Activated naive CD4-positive, alpha-beta T cell treated with anti-CD3 and anti-CD28 coated beads, Interleukin-2, amount 10 ng/mL, durations not matched to agents 7 days and 5 days (primary cell): Measurements from ENCODE around the gene CACNB2.

Experiments
- CTCF ChIA-PET: fragments of 350-600 bp; sonication (Branson Sonifier 250); formaldehyde crosslinking; loops from one replicate; lab custom pipeline; 2021; ENCODE audit warnings: antibody characterized with exemption; lab: Charles Lee
- DNase-seq: peaks from one replicate; pipeline ENCODE4 v3.0.0-alpha.2; 2020
- H3K27ac Mint-ChIP-seq: one replicate; pipeline ENCODE4 v1.8.0; 2021; ENCODE audit warnings: mild to moderate bottlenecking, moderate library complexity, mixed read lengths
- H3K27me3 Mint-ChIP-seq: one replicate; pipeline ENCODE4 v1.8.0; 2021; ENCODE audit warnings: mild to moderate bottlenecking, mixed read lengths
- H3K36me3 Mint-ChIP-seq: one replicate; pipeline ENCODE4 v1.8.0; 2021; ENCODE audit warnings: mixed read lengths
- H3K4me1 Mint-ChIP-seq: one replicate; pipeline ENCODE4 v1.8.0; 2021; ENCODE audit warnings: mixed read lengths
- H3K4me3 Mint-ChIP-seq: one replicate; pipeline ENCODE4 v1.8.0; 2021; ENCODE audit warnings: mild to moderate bottlenecking, moderate library complexity, mixed read lengths
- H3K9me3 Mint-ChIP-seq: one replicate; pipeline ENCODE4 v1.8.0; 2021; ENCODE audit warnings: mixed read lengths

CACNB2 gene

GRCh38 chr10:18325410-18325809 is 185.2 kb downstream of the CACNB2 start:
- Mint-ChIP-seq H3K36me3 (no peaks in the 10 kb centered on the region), H3K9me3 (no peaks in the 10 kb centered on the region), H3K27me3 (no peaks in the 10 kb centered on the region), H3K4me1 (no peaks in the 10 kb centered on the region), H3K4me3 (no peak overlapping the region), H3K27ac (no peak overlapping the region)
- CTCF ChIA-PET, result no interaction called here
- DNase-seq, result no peak

GRCh38 chr10:18325889-18326531 is 185.8 kb downstream of the CACNB2 start:
- H3K36me3 Mint-ChIP-seq, result no peaks in the 10 kb centered on the region
- H3K27me3 Mint-ChIP-seq, result no peaks in the 10 kb centered on the region
- H3K4me1 Mint-ChIP-seq, result no peaks in the 10 kb centered on the region
- no peak overlapping the region for H3K4me3 Mint-ChIP-seq
- no peak for DNase-seq
- H3K9me3 Mint-ChIP-seq, result no peaks in the 10 kb centered on the region
- no peak overlapping the region for H3K27ac Mint-ChIP-seq
- CTCF ChIA-PET, result no interaction called here

GRCh38 chr10:18328941-18329340 is 188.7 kb downstream of the CACNB2 start:
- CTCF ChIA-PET, result no interaction called here
- no peaks in the 10 kb centered on the region for H3K36me3 Mint-ChIP-seq
- no peaks in the 10 kb centered on the region for H3K27me3 Mint-ChIP-seq
- no peak overlapping the region for H3K27ac Mint-ChIP-seq
- H3K4me1 Mint-ChIP-seq, result no peaks in the 10 kb centered on the region
- no peak for DNase-seq
- H3K9me3 Mint-ChIP-seq, result no peaks in the 10 kb centered on the region
- no peak overlapping the region for H3K4me3 Mint-ChIP-seq

GRCh38 chr10:18332048-18332447 is 191.8 kb downstream of the CACNB2 start:
- Mint-ChIP-seq H3K27me3 (no peaks in the 10 kb centered on the region), H3K9me3 (no peaks in the 10 kb centered on the region), H3K4me1 (no peaks in the 10 kb centered on the region), H3K36me3 (no peaks in the 10 kb centered on the region), H3K4me3 (no peak overlapping the region), H3K27ac (no peak overlapping the region)
- DNase-seq, result no peak
- CTCF ChIA-PET, result no interaction called here

- DNase-seq, result no peak
- Mint-ChIP-seq H3K4me3 (no peak overlapping the region), H3K27me3 (no peaks in the 10 kb centered on the region), H3K4me1 (no peaks in the 10 kb centered on the region), H3K36me3 (no peaks in the 10 kb centered on the region), H3K27ac (no peak overlapping the region), H3K9me3 (no peaks in the 10 kb centered on the region)
- CTCF ChIA-PET, result no interaction called here
Observed at GRCh38 chr10:18332484-18332883, 192.3 kb downstream of the CACNB2 start.

- Mint-ChIP-seq H3K4me3 (no peak overlapping the region), H3K27me3 (no peaks in the 10 kb centered on the region), H3K36me3 (no peaks in the 10 kb centered on the region), H3K27ac (no peak overlapping the region), H3K4me1 (no peaks in the 10 kb centered on the region), H3K9me3 (no peaks in the 10 kb centered on the region)
- CTCF ChIA-PET, result interaction anchor here (0.7 kb wide), 1 partner anchor 468 kb away, joined by 4 read pairs; no protein-coding TSS in a partner anchor
- no peak for DNase-seq
Observed at GRCh38 chr10:18333621-18334020, 193.4 kb downstream of the CACNB2 start.

GRCh38 chr10:18334116-18334867 is 194.1 kb downstream of the CACNB2 start:
- H3K27me3 Mint-ChIP-seq, result no peaks in the 10 kb centered on the region
- H3K36me3 Mint-ChIP-seq, result no peaks in the 10 kb centered on the region
- H3K4me3 Mint-ChIP-seq, result no peak overlapping the region
- H3K9me3 Mint-ChIP-seq, result no peaks in the 10 kb centered on the region
- CTCF ChIA-PET, result no interaction called here
- no peaks in the 10 kb centered on the region for H3K4me1 Mint-ChIP-seq
- H3K27ac Mint-ChIP-seq, result no peak overlapping the region
- DNase-seq, result no peak

GRCh38 chr10:18340496-18341051 is 200.3 kb downstream of the CACNB2 start:
- CTCF ChIA-PET, result no interaction called here
- Mint-ChIP-seq H3K4me3 (no peak overlapping the region), H3K9me3 (no peaks in the 10 kb centered on the region), H3K27me3 (no peaks in the 10 kb centered on the region), H3K36me3 (no peaks in the 10 kb centered on the region), H3K27ac (no peak overlapping the region), H3K4me1 (no peaks in the 10 kb centered on the region)
- no peak for DNase-seq

- H3K27ac Mint-ChIP-seq, result no peak overlapping the region
- H3K4me3 Mint-ChIP-seq, result no peak overlapping the region
- H3K36me3 Mint-ChIP-seq, result no peaks in the 10 kb centered on the region
- DNase-seq, result no peak
- H3K27me3 Mint-ChIP-seq, result no peaks in the 10 kb centered on the region
- H3K9me3 Mint-ChIP-seq, result no peaks in the 10 kb centered on the region
- CTCF ChIA-PET, result no interaction called here
- H3K4me1 Mint-ChIP-seq, result no peaks in the 10 kb centered on the region
Observed at GRCh38 chr10:18341055-18341454, 200.8 kb downstream of the CACNB2 start.

GRCh38 chr10:18343573-18343972 is 203.3 kb downstream of the CACNB2 start:
- Mint-ChIP-seq H3K4me3 (no peak overlapping the region), H3K27me3 (no peaks in the 10 kb centered on the region), H3K9me3 (no peaks in the 10 kb centered on the region), H3K36me3 (no peaks in the 10 kb centered on the region), H3K4me1 (no peaks in the 10 kb centered on the region), H3K27ac (no peak overlapping the region)
- CTCF ChIA-PET, result no interaction called here
- DNase-seq, result no peak

DNA sequence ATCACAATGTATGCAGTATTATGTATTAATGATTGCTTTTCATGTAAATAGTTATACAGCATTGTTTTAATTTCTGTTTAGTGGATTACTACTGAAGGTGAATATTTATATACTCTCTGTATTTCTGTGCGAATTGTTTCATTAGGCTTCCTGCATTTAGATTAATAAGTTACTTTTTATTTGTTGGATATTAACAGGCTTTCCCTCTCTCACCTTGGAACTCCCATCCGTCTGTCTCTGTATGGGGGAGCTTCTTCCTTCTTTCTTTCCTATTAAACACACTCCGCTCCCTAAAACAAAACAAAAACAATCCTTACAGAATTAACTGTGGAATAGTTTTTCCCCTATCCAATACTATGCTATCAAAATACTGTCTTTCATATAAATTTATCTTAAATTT is 205.1 kb downstream of the CACNB2 start:
- no peak for DNase-seq
- CTCF ChIA-PET, result no interaction called here
- no peaks in the 10 kb centered on the region for H3K9me3 Mint-ChIP-seq
- H3K27me3 Mint-ChIP-seq, result no peaks in the 10 kb centered on the region
- no peaks in the 10 kb centered on the region for H3K4me1 Mint-ChIP-seq
- no peak overlapping the region for H3K4me3 Mint-ChIP-seq
- no peaks in the 10 kb centered on the region for H3K36me3 Mint-ChIP-seq
- no peak overlapping the region for H3K27ac Mint-ChIP-seq

DNA sequence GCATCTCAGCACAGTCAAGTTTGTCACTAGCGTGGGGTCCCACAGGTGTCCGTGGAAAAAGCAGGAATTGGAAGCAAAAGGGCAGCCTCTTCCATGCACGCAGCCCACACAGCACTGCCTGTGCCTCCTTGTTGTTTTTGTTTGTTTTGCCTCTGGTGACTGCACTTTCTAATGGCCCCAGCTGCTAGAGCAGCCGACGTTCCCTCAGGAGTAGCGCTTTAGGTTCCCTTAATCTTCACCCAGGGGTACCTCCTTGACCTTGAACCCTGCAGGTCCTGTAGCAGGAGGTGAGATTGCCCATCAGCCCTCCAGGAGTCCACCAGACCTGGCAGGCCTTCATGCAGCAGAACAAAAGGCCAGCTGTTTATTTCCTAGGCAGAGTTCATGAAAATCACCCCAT is 210.1 kb downstream of the CACNB2 start:
- Mint-ChIP-seq H3K36me3 (no peaks in the 10 kb centered on the region), H3K4me3 (no peak overlapping the region), H3K27ac (no peak overlapping the region), H3K9me3 (no peaks in the 10 kb centered on the region), H3K4me1 (no peaks in the 10 kb centered on the region), H3K27me3 (no peaks in the 10 kb centered on the region)
- CTCF ChIA-PET, result no interaction called here
- no peak for DNase-seq

DNA sequence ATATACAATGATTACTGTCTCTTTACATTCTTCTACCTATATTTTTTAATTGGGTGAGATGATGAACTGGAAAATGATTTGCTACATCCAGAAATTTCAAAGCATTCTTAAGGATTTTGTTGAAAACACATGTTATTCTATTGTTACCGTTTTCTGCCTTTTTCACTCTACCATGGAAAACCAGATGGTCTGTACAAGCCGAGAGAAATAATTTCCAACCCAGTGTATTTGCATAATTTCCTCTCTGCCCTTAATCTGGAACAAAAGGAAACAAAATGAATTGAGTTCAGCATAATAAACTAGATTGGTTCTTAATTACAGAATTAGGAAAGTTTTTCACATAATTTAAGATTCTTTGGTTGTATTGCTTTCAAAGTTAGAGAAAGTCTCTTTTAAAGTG is 211.2 kb downstream of the CACNB2 start:
- H3K4me3 Mint-ChIP-seq, result no peak overlapping the region
- CTCF ChIA-PET, result no interaction called here
- H3K9me3 Mint-ChIP-seq, result no peaks in the 10 kb centered on the region
- no peaks in the 10 kb centered on the region for H3K4me1 Mint-ChIP-seq
- H3K36me3 Mint-ChIP-seq, result no peaks in the 10 kb centered on the region
- no peaks in the 10 kb centered on the region for H3K27me3 Mint-ChIP-seq
- no peak overlapping the region for H3K27ac Mint-ChIP-seq
- no peak for DNase-seq

DNA sequence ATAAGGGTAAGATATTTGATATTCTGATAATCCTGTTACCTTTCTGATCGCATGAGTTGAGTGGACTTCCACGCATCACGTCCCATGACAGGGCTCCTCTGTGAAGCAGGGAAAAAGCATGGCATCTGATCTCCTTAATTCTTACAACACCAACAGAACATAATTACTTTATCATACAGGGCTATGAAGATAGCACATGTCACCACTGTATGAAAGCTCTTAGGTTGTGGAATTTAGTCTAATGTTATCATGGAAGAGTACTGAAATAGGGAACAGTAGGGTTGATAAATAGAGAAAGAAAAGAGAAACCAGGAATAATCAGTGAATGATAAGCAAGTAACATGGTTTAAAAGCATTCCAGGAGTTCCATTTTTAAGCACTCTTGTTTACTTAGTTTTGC is 212.0 kb downstream of the CACNB2 start:
- Mint-ChIP-seq H3K27ac (no peak overlapping the region), H3K27me3 (no peaks in the 10 kb centered on the region), H3K4me3 (no peak overlapping the region), H3K4me1 (no peaks in the 10 kb centered on the region), H3K9me3 (no peaks in the 10 kb centered on the region), H3K36me3 (no peaks in the 10 kb centered on the region)
- DNase-seq, result no peak
- CTCF ChIA-PET, result no interaction called here

GRCh38 chr10:18359812-18360211 is 219.6 kb downstream of the CACNB2 start:
- H3K27ac Mint-ChIP-seq, result no peak overlapping the region
- H3K4me1 Mint-ChIP-seq, result no peaks in the 10 kb centered on the region
- no peaks in the 10 kb centered on the region for H3K36me3 Mint-ChIP-seq
- no peaks in the 10 kb centered on the region for H3K27me3 Mint-ChIP-seq
- peaks cover 2% of the 10 kb centered on the region for H3K9me3 Mint-ChIP-seq
- no peak overlapping the region for H3K4me3 Mint-ChIP-seq
- CTCF ChIA-PET, result no interaction called here
- DNase-seq, result no peak
